Prostate gland (tissue), 2 donors: ENCODE results near the gene MAGEA8. TPM values are rescaled to one million over a fixed set of nuclear protein-coding genes. Genes with fewer than 3 reads are reported as not detected.
"Not testable (repeated sequence)": the region's sequence is repeated elsewhere in the genome, so short reads cannot be mapped to it uniquely, and the experiment has no call there.

Experiments
- DNase-seq: peaks from one replicate; pipeline ENCODE4 v3.0.0-alpha.2; 2019; ENCODE audit warnings: low spot score
- H3K27ac ChIP-seq, 2 donors: fragments of 200-600 bp; sonication (generic); 2 replicates each; pipeline ENCODE4 v1.5.1; 2017 to 2019
- H3K27me3 ChIP-seq: fragments of 200-600 bp; sonication (generic); replicated peaks from 2 replicates; pipeline ENCODE4 v1.5.1; 2019; ENCODE audit not compliant: insufficient read depth
- H3K36me3 ChIP-seq, 2 donors: fragments of 200-600 bp; sonication (generic); 1 replicate in 1 of 2; 2 replicates in 1 of 2; pipeline versions ENCODE4 v1.5.1 to v1.8.1; 2017 to 2019
- H3K4me1 ChIP-seq: fragments of 200-600 bp; sonication (generic); replicated peaks from 2 replicates; pipeline ENCODE4 v1.5.1; 2019
- H3K4me3 ChIP-seq, 2 donors: fragments of 200-600 bp; sonication (generic); 2 replicates each; pipeline ENCODE4 v1.5.1; 2017 to 2019
- H3K9me3 ChIP-seq: fragments of 200-600 bp; sonication (generic); 2 replicates; pipeline ENCODE4 v1.5.1; 2017
- POLR2A ChIP-seq: fragments of 450-650 bp; IDR thresholded peaks from one replicate; pipeline ENCODE4 v1.6.1; 2016; ENCODE audit warnings: antibody characterized with exemption, mild to moderate bottlenecking
- POLR2AphosphoS5 ChIP-seq: sonication (generic); formaldehyde crosslinking; IDR thresholded peaks from one replicate; pipeline ENCODE4 v1.6.1; 2017; ENCODE audit warnings: antibody characterized with exemption
- WGBS: methylation state at CpG from one replicate; pipeline ENCODE4 v1.1.5; 2018; 5-methylcytosine and 5-hydroxymethylcytosine counted together
- intact Hi-C: fragments of 100-400 bp; cut with DNase I; formaldehyde crosslinking; loops from one replicate; pipeline ENCODE4 v1.14.2; 2022
- total RNA-seq, 2 donors: library from RNA; depleted of rRNA; stranded (reverse); fragments of >200 nt; gene quantifications; one replicate each; pipeline ENCODE4 v1.1.0, GENCODE V29; 2016
- TF ChIP-seq, protein P1 (sequence below), 4 experiments: fragments of 200-600 bp in 2 of 4; fragments of 450-650 bp in 2 of 4; sonication (generic) in 2 of 4; IDR thresholded peaks; 1 replicate in 3 of 4; 2 replicates in 1 of 4; pipeline ENCODE4 v1.5.1; 2016 to 2019; ENCODE audit warnings: antibody characterized with exemption in 4 of 4, mild to moderate bottlenecking in 2 of 4, moderate library complexity in 2 of 4

Gene MAGEA8, protein sequence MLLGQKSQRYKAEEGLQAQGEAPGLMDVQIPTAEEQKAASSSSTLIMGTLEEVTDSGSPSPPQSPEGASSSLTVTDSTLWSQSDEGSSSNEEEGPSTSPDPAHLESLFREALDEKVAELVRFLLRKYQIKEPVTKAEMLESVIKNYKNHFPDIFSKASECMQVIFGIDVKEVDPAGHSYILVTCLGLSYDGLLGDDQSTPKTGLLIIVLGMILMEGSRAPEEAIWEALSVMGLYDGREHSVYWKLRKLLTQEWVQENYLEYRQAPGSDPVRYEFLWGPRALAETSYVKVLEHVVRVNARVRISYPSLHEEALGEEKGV
- total RNA-seq = 1 to 10 TPM in 1 of 2 donors, not detected in 1; 1.0 TPM

DNA sequence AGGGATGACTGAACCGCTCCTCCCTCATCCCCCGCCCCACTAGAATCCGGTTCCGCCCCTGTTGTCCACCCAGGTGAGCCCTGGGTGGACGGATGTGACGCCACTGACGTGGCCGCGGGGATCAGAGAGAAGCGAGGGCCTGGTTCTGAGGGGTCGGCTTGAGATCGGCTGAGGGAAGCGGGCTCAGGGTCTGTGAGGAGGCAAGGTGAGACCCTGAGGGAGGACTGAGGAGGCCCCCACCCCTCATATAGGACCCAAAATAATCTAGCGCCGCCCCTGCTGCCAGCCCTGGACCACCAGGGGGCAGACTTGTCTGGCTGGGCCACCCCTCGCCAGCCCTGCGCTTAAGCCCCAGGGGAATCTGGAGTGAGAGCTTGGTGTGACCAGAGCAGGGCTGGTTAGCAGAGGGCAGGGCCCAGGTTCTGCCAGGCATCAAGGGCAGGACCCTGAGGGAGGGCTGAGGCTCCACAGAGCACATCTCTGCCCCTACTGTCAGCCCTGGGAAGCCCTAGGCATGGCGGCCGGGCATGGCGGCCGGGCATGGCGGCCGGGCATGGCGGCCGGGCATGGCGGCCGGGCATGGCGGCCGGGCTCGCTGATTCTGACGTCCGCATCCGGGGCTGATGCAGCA lies at the start of gene MAGEA8:
MAGEA8 (plus strand) TSS at position 103 of the 631 bp plus-strand sequence. CDS start 3,090 bp downstream, outside the sequence.
- WGBS = 90% methylated on average over 11 of the region's 33 CpGs
- no peak for DNase-seq
- no peaks in the 10 kb centered on the region for H3K4me1 ChIP-seq
- no peaks in the 10 kb centered on the region for H3K27me3 ChIP-seq
- TF ChIP-seq, protein P1, sequence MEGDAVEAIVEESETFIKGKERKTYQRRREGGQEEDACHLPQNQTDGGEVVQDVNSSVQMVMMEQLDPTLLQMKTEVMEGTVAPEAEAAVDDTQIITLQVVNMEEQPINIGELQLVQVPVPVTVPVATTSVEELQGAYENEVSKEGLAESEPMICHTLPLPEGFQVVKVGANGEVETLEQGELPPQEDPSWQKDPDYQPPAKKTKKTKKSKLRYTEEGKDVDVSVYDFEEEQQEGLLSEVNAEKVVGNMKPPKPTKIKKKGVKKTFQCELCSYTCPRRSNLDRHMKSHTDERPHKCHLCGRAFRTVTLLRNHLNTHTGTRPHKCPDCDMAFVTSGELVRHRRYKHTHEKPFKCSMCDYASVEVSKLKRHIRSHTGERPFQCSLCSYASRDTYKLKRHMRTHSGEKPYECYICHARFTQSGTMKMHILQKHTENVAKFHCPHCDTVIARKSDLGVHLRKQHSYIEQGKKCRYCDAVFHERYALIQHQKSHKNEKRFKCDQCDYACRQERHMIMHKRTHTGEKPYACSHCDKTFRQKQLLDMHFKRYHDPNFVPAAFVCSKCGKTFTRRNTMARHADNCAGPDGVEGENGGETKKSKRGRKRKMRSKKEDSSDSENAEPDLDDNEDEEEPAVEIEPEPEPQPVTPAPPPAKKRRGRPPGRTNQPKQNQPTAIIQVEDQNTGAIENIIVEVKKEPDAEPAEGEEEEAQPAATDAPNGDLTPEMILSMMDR (IDR thresholded peaks at IDR 0.05) = no peak
- no peak for TF ChIP-seq POLR2AphosphoS5
- no peak for TF ChIP-seq POLR2A
- H3K4me3 ChIP-seq = no peak within 1 kb of the TSS
- no peaks in the 10 kb centered on the region for H3K9me3 ChIP-seq
- no peak within 1 kb of the TSS for H3K27ac ChIP-seq
- H3K36me3 ChIP-seq = no peaks in the 10 kb centered on the region
- intact Hi-C loops = no loop called here

DNA sequence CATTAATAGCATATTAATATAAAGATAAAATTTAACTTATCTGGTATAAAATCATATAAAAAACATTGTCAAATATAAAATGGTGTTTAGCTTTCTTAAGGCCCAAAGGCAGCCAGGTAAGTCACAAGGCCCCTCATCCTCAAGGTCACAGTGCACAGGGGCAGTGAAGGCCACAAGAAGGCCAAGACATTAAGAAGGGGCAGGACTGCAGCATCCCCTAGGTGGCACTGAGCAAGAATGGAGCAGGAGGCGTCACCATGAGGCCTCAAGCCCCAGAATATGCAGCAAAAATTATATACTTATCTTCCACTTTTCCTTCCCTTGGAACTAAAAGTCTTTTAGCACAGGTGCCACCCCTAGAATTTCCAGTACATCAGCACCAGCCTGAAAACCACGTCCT lies 49.5 kb upstream of the MAGEA8 start:
- no peak overlapping the region for H3K27ac ChIP-seq
- no peaks in the 10 kb centered on the region for H3K9me3 ChIP-seq
- 88% methylated on average over 2 of the region's 2 CpGs for WGBS
- no peak for DNase-seq
- TF ChIP-seq POLR2AphosphoS5 (no peak), POLR2A (no peak)
- TF ChIP-seq, protein P1 (IDR thresholded peaks at IDR 0.05) = no peak
- no peaks in the 10 kb centered on the region for H3K36me3 ChIP-seq
- intact Hi-C loops = no loop called here
- no peak overlapping the region for H3K4me3 ChIP-seq
- H3K4me1 ChIP-seq = no peaks in the 10 kb centered on the region
- no peaks in the 10 kb centered on the region for H3K27me3 ChIP-seq

DNA sequence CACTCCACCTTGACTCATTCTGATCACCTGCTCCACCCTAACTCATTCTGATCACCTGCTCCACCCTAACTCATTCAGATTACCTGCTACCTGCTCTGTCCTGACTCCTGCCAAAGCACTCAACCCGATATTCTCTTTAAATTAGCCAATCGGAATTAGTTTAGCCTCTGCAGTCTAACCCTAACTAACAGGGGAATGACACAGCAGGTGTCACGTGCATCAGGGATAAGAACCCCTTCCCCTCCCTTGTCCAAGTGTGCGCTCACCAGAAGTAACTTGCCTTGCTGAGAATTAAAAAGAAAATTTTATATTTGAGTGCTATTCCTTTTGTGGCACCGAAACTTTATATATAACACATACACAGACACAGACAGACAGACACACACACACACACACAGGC lies 44.3 kb upstream of the MAGEA8 start:
- WGBS = 74% methylated on average over 5 of the region's 5 CpGs
- DNase-seq, H3K27ac ChIP-seq, H3K4me3 ChIP-seq, intact Hi-C loops, H3K4me1 ChIP-seq, H3K9me3 ChIP-seq, H3K27me3 ChIP-seq, H3K36me3 ChIP-seq: not testable (repeated sequence)

DNA sequence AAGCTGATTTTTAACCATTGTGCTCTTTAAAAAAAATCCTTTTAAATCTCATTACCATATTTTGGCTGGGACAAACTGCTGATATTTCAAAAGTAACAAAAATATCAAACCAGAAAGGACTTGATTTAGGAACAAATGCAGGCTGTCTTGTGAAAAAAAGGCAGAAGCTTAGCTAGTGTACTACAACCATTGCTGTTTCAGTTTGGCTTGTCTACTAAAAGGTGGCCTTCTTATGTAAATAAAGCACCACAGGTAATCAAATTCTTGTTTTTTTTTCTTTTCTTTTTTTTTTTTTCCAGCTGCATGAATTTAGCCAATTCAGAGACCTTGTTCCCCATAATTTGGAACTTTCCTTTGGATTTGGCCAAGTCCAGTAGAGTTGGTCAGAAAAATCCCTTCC lies 43.8 kb upstream of the MAGEA8 start:
- TF ChIP-seq, protein P1 (IDR thresholded peaks at IDR 0.05) = no peak
- TF ChIP-seq POLR2A (no peak), POLR2AphosphoS5 (no peak)
- no peak overlapping the region for H3K4me3 ChIP-seq
- no peaks in the 10 kb centered on the region for H3K4me1 ChIP-seq
- no peak overlapping the region for H3K27ac ChIP-seq
- H3K27me3 ChIP-seq = no peaks in the 10 kb centered on the region
- H3K36me3 ChIP-seq = no peaks in the 10 kb centered on the region
- intact Hi-C loops = no loop called here
- DNase-seq = no peak
- H3K9me3 ChIP-seq = no peaks in the 10 kb centered on the region

DNA sequence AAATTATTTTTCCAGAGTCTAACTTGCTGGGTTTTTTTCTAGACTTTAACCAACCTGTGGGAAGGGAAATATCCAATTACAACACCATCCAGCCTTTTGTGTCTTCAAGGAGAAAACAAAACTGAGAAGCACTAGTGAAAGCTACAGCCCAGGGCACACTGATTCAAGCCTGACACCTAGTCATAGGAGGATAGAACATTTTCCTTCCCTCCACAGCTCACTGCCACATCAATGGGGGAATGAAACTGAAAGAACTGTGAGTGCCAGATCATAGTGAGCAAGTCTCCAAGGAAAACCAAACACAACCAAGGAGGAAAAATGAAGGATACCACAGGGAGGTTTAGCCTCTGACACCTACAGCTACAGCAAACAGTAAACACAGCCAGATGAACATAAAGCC lies 43.3 kb upstream of the MAGEA8 start:
- Histone ChIP-seq H3K4me1 (no peaks in the 10 kb centered on the region), H3K27me3 (no peaks in the 10 kb centered on the region), H3K27ac (no peak overlapping the region), H3K4me3 (no peak overlapping the region), H3K36me3 (no peaks in the 10 kb centered on the region), H3K9me3 (no peaks in the 10 kb centered on the region)
- no peak for TF ChIP-seq POLR2AphosphoS5
- TF ChIP-seq, protein P1 (IDR thresholded peaks at IDR 0.05) = no peak
- no peak for TF ChIP-seq POLR2A
- intact Hi-C loops = no loop called here
- DNase-seq = no peak
